GM18870 (cell line): ENCODE measurements around the gene KCTD5.
"Not testable (repeated sequence)": the region's sequence is repeated elsewhere in the genome, so short reads cannot be mapped to it uniquely, and the experiment has no call there.

Source experiments
- ATAC-seq: cut with Tn5 transposase; IDR thresholded peaks from one replicate; pipeline ENCODE4 v1.9.1; 2021; ENCODE audit warnings: moderate library complexity; ENCODE audit not compliant: unreplicated experiment

Gene KCTD5

GRCh38 chr16:2682209-2683021 is at the start of gene KCTD5:
Gene KCTD5 (plus strand): TSS chr16:2682523. CDS start chr16:2682549, 26 bp downstream.
- ATAC-seq = no peak

- ATAC-seq = peak; percentile 59
Observed at GRCh38 chr16:2639071-2639721, 43.1 kb upstream of the KCTD5 start.

GRCh38 chr16:2639722-2640072 is 42.6 kb upstream of the KCTD5 start:
- ATAC-seq = peak; percentile 25

GRCh38 chr16:2642561-2642960 is 39.8 kb upstream of the KCTD5 start:
- ATAC-seq = not testable (repeated sequence)

GRCh38 chr16:2644754-2645453 is 37.4 kb upstream of the KCTD5 start:
- not testable (repeated sequence) for ATAC-seq

- not testable (repeated sequence) for ATAC-seq
Observed at GRCh38 chr16:2651268-2651871, 31.0 kb upstream of the KCTD5 start.

GRCh38 chr16:2653915-2654314 is 28.4 kb upstream of the KCTD5 start:
- ATAC-seq = not testable (repeated sequence)

GRCh38 chr16:2654949-2655348 is 27.4 kb upstream of the KCTD5 start:
- not testable (repeated sequence) for ATAC-seq

- no peak for ATAC-seq
Observed at GRCh38 chr16:2656985-2657384, 25.3 kb upstream of the KCTD5 start.

- ATAC-seq = not testable (repeated sequence)
Observed at GRCh38 chr16:2657803-2658202, 24.5 kb upstream of the KCTD5 start.

GRCh38 chr16:2659560-2659959 is 22.8 kb upstream of the KCTD5 start:
- not testable (repeated sequence) for ATAC-seq

- not testable (repeated sequence) for ATAC-seq
Observed at GRCh38 chr16:2660014-2660662, 22.2 kb upstream of the KCTD5 start.

GRCh38 chr16:2660755-2661373 is 21.5 kb upstream of the KCTD5 start:
- ATAC-seq = not testable (repeated sequence)

- ATAC-seq = no peak
Observed at GRCh38 chr16:2663553-2664546, 18.5 kb upstream of the KCTD5 start.

- no peak for ATAC-seq
Observed at GRCh38 chr16:2664574-2664982, 17.7 kb upstream of the KCTD5 start.

- ATAC-seq = not testable (repeated sequence)
Observed at GRCh38 chr16:2666671-2667070, 15.7 kb upstream of the KCTD5 start.

- not testable (repeated sequence) for ATAC-seq
Observed at GRCh38 chr16:2669587-2669986, 12.7 kb upstream of the KCTD5 start.

- ATAC-seq = not testable (repeated sequence)
Observed at GRCh38 chr16:2670017-2670416, 12.3 kb upstream of the KCTD5 start.

GRCh38 chr16:2671193-2671592 is 11.1 kb upstream of the KCTD5 start:
- ATAC-seq = not testable (repeated sequence)
